ENCODE data around the gene CDRT4.

The CDRT4 gene

DNA sequence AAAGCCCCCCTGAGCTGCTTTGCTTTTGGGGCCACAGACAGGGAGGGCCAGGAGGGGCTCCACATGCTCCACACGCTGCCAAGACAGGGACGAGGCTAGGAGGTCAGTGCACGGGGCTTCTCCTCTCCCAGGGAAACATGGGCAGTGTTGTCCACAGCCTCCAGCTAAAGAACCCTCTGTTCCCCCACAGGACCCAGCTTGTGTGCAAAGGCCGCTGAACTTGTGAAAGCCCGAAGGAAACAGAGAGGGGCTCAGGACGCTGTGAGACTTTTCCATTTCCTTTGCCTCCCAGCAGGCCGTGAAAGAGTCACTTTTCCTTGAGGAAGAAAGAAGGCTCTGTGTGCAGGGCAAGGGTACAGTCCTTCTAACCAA, 9.7 kb downstream of the CDRT4 start:
- Histone ChIP-seq H3K4me1 (ENCODE audit: insufficient read depth, low read length) (peaks cover 6% of the 10 kb centered on the region; the same call in 1 of the 2 replicates), H3K9ac (ENCODE audit: low read depth, low read length) (no peak overlapping the region), H3K9me3 (ENCODE audit: control insufficient read depth, insufficient read depth, low read length) (no peaks in the 10 kb centered on the region; the same call in 1 of the 2 replicates), H3K36me3 (ENCODE audit: insufficient read depth, low read length) (no peaks in the 10 kb centered on the region)

- no peak overlapping the region for H3K9ac ChIP-seq (ENCODE audit: low read depth, low read length)
- H3K4me1 ChIP-seq (ENCODE audit: insufficient read depth, low read length), result peaks cover 6% of the 10 kb centered on the region; the same call in 1 of the 2 replicates
- H3K9me3 ChIP-seq (ENCODE audit: control insufficient read depth, insufficient read depth, low read length), result no peaks in the 10 kb centered on the region; the same call in 1 of the 2 replicates
- H3K36me3 ChIP-seq (ENCODE audit: insufficient read depth, low read length), result no peaks in the 10 kb centered on the region
These were observed 10.3 kb downstream of the CDRT4 start for GRCh38 chr17:15456972-15457722.

GRCh38 chr17:15456496-15456895, 10.9 kb downstream of the CDRT4 start:
- no peak overlapping the region for H3K9ac ChIP-seq (ENCODE audit: low read depth, low read length)
- no peaks in the 10 kb centered on the region for H3K36me3 ChIP-seq (ENCODE audit: insufficient read depth, low read length)
- H3K4me1 ChIP-seq (ENCODE audit: insufficient read depth, low read length), result peaks cover 6% of the 10 kb centered on the region; the same call in 1 of the 2 replicates
- no peaks in the 10 kb centered on the region; the same call in 1 of the 2 replicates for H3K9me3 ChIP-seq (ENCODE audit: control insufficient read depth, insufficient read depth, low read length)

DNA sequence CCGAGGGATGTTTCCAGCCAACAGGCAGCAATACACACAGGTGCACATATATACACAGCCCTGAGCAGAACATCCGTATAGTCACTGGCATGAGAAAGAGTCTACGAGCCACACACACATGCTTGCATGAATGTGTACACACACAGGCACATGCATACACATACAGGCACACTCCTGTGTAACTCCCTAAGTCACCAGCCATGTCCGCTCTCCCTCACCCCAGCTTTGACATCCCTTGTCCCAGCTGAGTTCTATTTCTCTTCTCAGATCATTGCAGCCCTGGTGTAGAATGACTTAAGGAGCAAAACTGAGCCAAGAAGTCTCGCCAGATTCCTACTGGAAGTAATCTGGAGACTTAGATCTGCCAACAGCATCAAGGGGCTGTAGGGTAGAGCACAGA, 13.1 kb downstream of the CDRT4 start:
- Histone ChIP-seq H3K36me3 (ENCODE audit: insufficient read depth, low read length) (no peaks in the 10 kb centered on the region), H3K9ac (ENCODE audit: low read depth, low read length) (no peak overlapping the region), H3K9me3 (ENCODE audit: control insufficient read depth, insufficient read depth, low read length) (no peaks in the 10 kb centered on the region), H3K4me1 (ENCODE audit: insufficient read depth, low read length) (peaks cover 6% of the 10 kb centered on the region; the same call in 1 of the 2 replicates)

DNA sequence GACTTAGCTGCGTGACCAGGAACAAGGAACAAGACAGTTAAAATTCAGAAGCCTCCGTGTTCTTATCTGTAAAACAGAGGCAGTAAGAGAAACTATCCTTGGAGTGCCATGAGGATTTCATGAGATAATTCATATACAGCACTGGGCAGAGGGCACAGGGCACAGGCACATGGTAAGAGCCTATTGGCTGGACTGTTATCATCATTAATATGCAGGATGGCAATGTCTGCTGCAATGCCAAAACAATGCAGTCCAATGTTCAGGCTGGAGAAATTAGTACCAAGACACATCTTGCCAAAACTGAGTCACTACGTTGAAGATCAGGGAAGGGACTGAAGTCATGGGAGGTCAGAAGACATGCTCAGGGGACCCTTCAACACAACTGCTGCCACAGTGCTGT, 13.6 kb downstream of the CDRT4 start:
- H3K36me3 ChIP-seq (ENCODE audit: insufficient read depth, low read length), result no peaks in the 10 kb centered on the region
- no peaks in the 10 kb centered on the region for H3K9me3 ChIP-seq (ENCODE audit: control insufficient read depth, insufficient read depth, low read length)
- no peak overlapping the region for H3K9ac ChIP-seq (ENCODE audit: low read depth, low read length)
- H3K4me1 ChIP-seq (ENCODE audit: insufficient read depth, low read length), result peaks cover 6% of the 10 kb centered on the region; the same call in 1 of the 2 replicates

DNA sequence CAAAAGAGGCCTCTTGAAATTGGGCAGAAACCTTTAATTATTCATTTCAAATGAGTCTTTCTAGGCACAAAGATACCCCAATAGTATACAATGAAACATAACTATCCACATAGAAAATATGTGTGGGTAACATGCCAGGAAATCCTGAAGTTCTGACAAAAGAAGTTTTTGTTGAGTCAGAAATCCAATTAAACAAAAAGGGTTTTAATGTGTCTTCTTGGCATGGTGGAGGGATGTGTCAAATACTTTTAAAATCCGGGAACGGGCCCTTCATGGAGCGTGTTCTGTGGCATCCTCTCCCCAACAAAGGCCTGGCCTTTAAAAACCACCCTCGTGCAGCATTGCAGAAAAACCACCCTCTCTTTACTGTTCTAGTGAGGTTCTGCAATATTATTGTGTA, 14.2 kb downstream of the CDRT4 start:
- H3K4me1 ChIP-seq (ENCODE audit: insufficient read depth, low read length), result peaks cover 6% of the 10 kb centered on the region; the same call in 1 of the 2 replicates
- H3K9ac ChIP-seq (ENCODE audit: low read depth, low read length), result no peak overlapping the region
- H3K9me3 ChIP-seq (ENCODE audit: control insufficient read depth, insufficient read depth, low read length), result no peaks in the 10 kb centered on the region
- no peaks in the 10 kb centered on the region for H3K36me3 ChIP-seq (ENCODE audit: insufficient read depth, low read length)

- Histone ChIP-seq H3K9me3 (ENCODE audit: control insufficient read depth, insufficient read depth, low read length) (no peaks in the 10 kb centered on the region), H3K9ac (ENCODE audit: low read depth, low read length) (no peak overlapping the region), H3K36me3 (ENCODE audit: insufficient read depth, low read length) (no peaks in the 10 kb centered on the region), H3K4me1 (ENCODE audit: insufficient read depth, low read length) (peaks cover 6% of the 10 kb centered on the region; the same call in 1 of the 2 replicates)
These were observed 14.7 kb downstream of the CDRT4 start for GRCh38 chr17:15452746-15453145.

DNA sequence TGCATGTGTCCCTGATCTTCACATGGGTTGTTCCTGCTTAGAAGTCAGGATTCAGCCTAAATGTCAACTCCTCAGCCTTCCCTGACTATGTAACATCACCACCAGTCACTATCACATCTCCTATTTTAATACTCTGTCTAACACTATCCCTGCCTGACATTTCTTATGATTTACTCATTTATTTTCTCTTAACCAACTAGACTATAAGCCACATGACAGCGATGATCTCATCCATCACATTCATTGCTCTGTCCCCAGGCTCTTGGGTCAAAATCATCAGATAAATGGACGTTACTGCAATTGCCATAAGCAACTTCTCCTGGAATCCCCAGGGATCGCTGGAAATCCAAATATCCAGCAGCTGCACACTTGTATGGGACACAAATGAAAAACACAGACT, 15.7 kb downstream of the CDRT4 start:
- no peak overlapping the region for H3K9ac ChIP-seq (ENCODE audit: low read depth, low read length)

DNA sequence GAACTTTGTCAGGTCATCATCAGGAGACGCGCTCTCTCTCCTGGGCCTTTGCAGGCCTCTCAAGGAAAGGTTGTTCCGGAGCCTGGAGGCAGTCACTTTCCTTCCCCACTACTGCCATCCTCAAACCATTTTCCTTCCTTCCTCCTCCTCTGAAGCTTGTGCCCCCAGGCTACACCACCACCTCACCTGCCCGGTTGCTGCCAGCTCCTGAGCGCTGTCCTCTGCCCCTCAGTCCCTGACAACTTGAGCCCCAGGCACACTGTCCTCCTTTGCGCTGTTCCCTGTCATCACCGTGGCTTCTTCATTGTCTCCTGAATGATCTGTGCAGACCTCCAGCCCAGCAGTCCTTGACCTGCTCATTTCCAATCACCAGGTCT, 18.9 kb downstream of the CDRT4 start:
- H3K4me1 ChIP-seq (ENCODE audit: insufficient read depth, low read length), result 0 out of 2 replicates have a peak, but pooled peaks cover 5% of the 10 kb centered on the region
- no peaks in the 10 kb centered on the region for H3K9me3 ChIP-seq (ENCODE audit: control insufficient read depth, insufficient read depth, low read length)
- H3K9ac ChIP-seq (ENCODE audit: low read depth, low read length), result no peak overlapping the region
- no peaks in the 10 kb centered on the region for H3K36me3 ChIP-seq (ENCODE audit: insufficient read depth, low read length)

More for the DNA sequence above, 15.7 kb downstream of the CDRT4 start:
- H3K36me3 ChIP-seq (ENCODE audit: insufficient read depth, low read length), result no peaks in the 10 kb centered on the region
- H3K9me3 ChIP-seq (ENCODE audit: control insufficient read depth, insufficient read depth, low read length), result no peaks in the 10 kb centered on the region
- no peaks in the 10 kb centered on the region for H3K4me1 ChIP-seq (ENCODE audit: insufficient read depth, low read length)

DNA sequence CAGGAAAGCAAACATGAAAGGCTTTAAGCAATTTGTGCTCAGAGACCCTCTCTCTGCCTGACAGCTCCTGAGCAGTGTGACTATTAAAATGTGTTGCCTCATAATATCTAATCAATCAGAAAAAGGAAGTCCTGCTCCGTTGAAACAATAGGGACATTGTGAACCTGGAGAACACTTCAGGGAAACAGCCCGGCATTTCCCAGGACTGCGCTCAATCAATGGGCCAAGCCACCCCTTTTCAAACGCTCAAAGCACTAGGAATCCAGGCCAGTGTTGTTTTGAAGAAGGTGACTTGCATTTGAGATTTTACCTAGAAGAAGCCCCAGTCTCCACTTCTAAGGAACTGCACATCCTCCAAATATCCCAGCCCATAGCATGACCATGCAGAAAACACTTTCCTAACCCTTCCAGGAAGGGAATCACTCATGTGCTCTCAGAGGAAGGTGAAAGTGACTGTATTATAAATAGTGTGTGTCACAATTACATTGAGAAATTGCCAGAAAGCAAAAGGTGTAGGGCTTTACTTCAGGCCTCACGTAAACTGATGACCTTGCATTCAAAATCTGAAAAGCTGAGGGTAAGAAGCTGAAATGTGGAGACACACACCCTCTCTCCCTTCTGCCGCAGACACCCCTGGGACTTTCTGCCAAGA, 19.4 kb downstream of the CDRT4 start:
- no peaks in the 10 kb centered on the region for H3K9me3 ChIP-seq (ENCODE audit: control insufficient read depth, insufficient read depth, low read length)
- H3K4me1 ChIP-seq (ENCODE audit: insufficient read depth, low read length), result 0 out of 2 replicates have a peak, but pooled peaks cover 5% of the 10 kb centered on the region
- H3K36me3 ChIP-seq (ENCODE audit: insufficient read depth, low read length), result no peaks in the 10 kb centered on the region
- H3K9ac ChIP-seq (ENCODE audit: low read depth, low read length), result no peak overlapping the region

- Histone ChIP-seq H3K4me1 (ENCODE audit: insufficient read depth, low read length) (0 out of 2 replicates have a peak, but pooled peaks cover 5% of the 10 kb centered on the region), H3K9me3 (ENCODE audit: control insufficient read depth, insufficient read depth, low read length) (no peaks in the 10 kb centered on the region), H3K36me3 (ENCODE audit: insufficient read depth, low read length) (no peaks in the 10 kb centered on the region), H3K9ac (ENCODE audit: low read depth, low read length) (no peak overlapping the region)
These were observed 21.4 kb downstream of the CDRT4 start for GRCh38 chr17:15446036-15446435.

DNA sequence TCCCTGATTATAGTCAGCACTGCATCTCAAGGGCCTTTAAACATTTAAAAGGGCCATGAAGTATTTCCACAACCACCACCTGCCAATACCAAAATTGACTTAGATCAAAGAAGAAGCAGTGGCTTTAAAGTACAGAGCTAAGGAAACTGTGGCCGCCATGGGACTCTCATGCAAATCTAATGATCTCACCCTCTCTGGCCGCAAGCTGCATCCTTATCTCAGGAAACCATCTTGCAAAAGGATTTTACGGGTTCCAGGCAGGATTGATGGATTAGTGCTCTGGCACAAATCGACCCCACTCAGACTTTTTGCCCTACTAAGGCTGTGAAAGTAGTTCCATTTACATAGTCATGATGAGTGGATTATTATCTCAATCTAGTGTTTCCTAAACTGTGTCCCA, 22.6 kb downstream of the CDRT4 start:
- Histone ChIP-seq H3K36me3 (ENCODE audit: insufficient read depth, low read length) (no peaks in the 10 kb centered on the region), H3K9me3 (ENCODE audit: control insufficient read depth, insufficient read depth, low read length) (no peaks in the 10 kb centered on the region), H3K9ac (ENCODE audit: low read depth, low read length) (no peak overlapping the region), H3K4me1 (ENCODE audit: insufficient read depth, low read length) (0 out of 2 replicates have a peak, but pooled peaks cover 5% of the 10 kb centered on the region)

DNA sequence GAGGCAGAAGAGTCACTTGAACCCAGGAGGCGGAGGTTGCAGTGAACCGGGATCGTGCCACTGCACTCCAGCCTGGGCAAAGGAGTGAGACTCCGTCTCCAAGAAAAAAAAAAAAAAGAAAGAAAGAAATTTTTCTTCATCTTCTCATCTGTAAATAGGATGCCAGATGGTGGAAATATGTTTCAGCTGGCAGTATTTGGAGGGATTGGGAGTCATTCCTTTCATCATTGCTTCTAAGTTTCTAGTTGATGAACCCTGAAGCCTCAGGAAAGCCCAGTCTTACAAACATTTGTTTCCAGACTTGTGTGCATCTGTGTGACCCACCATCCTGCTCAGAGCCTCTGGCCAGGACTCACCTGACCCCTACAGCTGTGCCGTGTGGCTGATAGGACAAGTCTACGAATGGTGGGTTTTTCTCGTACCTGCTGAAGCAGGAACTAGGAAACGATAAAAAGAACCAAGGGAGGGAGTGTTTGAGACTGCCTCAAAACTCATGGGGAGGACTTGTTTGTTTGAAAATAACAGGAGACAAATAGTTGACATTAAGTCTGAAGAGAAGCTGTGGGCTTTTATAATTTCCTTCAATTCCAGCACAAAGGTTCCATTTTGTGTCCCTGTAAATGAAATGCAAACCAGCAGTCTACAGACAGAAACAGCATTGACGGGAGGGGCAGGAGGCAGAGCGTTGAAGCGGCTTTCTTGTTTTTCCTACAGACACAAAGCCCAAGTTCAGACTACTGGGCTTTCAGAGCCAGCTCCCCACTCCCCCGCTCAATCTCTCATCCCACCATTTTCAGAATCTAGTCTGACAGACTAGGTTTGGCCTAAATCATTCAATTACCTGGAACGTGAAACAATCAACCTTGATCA, 24.9 kb downstream of the CDRT4 start:
- H3K9ac ChIP-seq (ENCODE audit: low read depth, low read length), result no peak overlapping the region
- 0 out of 2 replicates have a peak, but pooled peaks cover 5% of the 10 kb centered on the region for H3K4me1 ChIP-seq (ENCODE audit: insufficient read depth, low read length)
- H3K9me3 ChIP-seq (ENCODE audit: control insufficient read depth, insufficient read depth, low read length), result no peaks in the 10 kb centered on the region
- H3K36me3 ChIP-seq (ENCODE audit: insufficient read depth, low read length), result no peaks in the 10 kb centered on the region

DNA sequence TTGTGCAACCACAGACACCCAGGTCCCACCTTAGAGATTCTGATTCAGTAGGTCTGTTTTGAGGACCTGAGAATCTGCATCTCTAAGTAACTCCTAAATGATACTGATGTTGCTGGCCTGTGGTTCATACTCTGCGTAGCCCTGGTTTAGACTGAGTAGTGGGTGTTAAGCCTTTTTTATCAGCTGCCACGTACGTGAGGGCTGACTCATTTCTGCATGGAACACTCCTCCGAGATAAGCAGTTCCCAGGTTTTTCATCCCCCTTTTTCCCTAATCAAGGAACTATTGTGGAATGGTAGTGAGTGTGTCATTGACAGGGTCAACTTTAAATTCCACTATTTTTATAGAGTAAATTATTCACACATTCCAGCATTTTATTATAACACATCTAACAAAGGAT, 26.1 kb downstream of the CDRT4 start:
- peaks cover 4% of the 10 kb centered on the region; the same call in 1 of the 2 replicates for H3K36me3 ChIP-seq (ENCODE audit: insufficient read depth, low read length)
- H3K4me1 ChIP-seq (ENCODE audit: insufficient read depth, low read length), result 0 out of 2 replicates have a peak, but pooled peaks cover 5% of the 10 kb centered on the region
- no peaks in the 10 kb centered on the region for H3K9me3 ChIP-seq (ENCODE audit: control insufficient read depth, insufficient read depth, low read length)
- H3K9ac ChIP-seq (ENCODE audit: low read depth, low read length), result no peak overlapping the region

Data from ES-I3 (cell line).